Measurements from ENCODE around the gene OTOL1.

The OTOL1 gene

DNA sequence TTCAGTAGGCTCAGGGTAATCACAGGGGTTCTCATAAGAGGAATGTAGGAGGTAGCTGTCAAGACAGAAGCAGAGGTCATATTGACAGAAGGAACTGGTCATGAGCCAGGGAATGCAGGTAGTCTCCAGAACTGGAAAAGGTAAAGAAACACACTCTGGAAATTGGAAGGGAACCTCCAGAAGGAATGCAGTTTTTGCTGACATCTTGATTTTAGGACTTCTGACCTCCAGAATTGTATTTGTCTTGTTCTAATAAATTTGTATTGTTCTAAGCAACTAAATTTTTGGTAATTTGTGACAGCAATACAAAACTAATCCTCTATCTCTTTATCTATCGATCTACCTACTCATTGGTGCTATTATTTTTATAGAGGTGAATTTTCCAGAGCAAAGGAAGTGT is 49.2 kb downstream of the OTOL1 start:
- DNase-seq: no peak

DNA sequence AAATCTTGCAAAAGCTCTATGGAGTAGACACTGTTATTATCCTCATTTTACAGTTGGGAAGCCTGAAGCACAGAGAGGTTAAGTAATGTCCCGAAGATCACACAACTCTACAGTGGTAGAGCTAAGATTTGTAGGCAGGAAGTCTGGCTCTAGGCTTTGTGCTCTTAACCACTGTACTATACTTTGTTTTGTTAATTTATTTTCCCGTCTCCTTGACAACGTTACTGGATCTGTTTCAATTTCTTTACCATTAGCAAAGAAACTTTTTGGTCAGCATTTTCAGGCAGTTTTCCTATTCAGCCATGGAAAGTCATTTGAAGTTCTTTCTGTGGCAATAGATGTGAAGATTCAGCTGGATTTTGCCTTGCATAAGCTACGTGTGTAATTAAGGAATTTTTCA is 51.7 kb downstream of the OTOL1 start:
- DNase-seq: no peak

DNA sequence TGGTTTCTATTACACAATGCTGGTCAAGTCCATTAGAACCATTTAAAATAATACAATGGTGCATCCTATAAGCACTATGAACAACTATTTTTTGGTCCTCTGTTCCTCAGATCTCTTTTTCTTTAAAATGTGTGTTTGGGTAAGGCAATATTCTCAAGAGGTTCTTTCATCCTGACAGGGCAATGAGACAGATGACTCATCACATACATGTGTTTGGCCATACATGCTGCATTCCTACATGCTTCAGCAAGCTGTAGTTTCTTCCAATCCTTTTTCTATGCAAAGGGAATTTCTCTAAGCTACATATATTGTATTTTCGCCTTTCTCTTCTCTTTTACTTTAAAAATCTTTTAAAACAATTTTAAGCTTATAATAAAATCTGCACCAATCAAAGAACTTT is 52.7 kb downstream of the OTOL1 start:
- DNase-seq: no peak

DNA sequence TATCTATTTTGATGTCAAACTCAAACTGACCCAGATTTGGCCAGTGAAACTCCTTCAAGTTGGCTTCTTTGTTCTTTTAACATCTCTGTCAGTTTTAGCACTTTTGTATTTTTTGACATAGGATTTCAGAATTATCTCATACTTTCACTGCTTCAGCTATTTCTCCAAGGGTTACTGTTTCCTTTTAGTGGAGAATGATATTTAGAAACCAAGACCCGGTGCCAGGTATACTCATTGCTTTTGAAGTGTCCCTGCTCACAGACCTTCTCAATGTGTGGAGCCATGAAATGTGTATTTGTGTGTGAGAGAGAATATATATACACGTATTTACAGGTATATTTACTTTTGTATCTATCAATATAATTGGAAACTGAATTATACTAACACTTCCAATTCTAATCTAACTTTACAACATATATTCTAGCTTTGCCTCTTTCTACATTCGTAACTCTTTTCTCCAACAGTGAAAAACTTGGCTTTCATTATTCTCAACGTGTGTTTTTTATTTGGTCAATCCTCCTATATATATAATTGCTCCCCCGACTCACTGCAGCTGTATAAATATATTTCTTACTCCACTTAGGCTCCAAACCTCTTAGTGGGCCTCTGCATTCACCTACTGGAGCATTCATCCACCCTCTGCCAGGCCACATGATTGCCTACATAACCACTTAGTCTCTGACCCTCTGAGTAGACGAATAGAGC is 54.0 kb downstream of the OTOL1 start:
- DNase-seq: peak; percentile 41

DNA sequence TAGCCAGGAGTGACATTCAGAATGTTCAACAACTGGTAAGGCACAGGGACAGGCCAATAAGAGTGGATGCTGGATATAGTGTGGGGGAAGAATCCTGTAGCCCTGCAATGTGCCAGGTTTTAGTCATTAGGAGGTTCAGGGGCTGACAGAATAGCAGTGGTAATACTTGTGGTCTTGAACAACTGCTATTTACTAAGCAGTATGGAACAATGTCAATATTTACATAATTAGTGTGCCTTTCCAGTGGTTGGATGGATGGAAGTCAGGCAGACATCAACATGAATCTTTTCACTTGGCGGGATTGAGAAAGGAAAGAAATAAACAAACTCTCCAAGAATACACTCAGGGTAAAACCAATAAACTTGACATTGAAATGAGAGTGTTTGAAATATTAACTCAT is 55.1 kb downstream of the OTOL1 start:
- peak; percentile 67 for DNase-seq

GRCh38 chr3:161552984-161553560 is 56.5 kb downstream of the OTOL1 start:
- DNase-seq: no peak
